CD1c-positive myeloid dendritic cell (primary cell): Measurements from ENCODE around the gene BTBD1.
"Not testable (repeated sequence)": the region's sequence is repeated elsewhere in the genome, so short reads cannot be mapped to it uniquely, and the experiment has no call there.

Experiments
- DNase-seq: peaks from one replicate; pipeline ENCODE4 v3.0.0-alpha.2; 2016; ENCODE audit errors: extremely low spot score

The BTBD1 gene

GRCh38 chr15:83057696-83058376, 9.2 kb downstream of the BTBD1 start:
- DNase-seq, result no peak

GRCh38 chr15:83057002-83057401, 10.1 kb downstream of the BTBD1 start:
- no peak for DNase-seq

GRCh38 chr15:83053151-83053550, 13.9 kb downstream of the BTBD1 start:
- DNase-seq, result peak; percentile 51

- no peak for DNase-seq
Observed at GRCh38 chr15:83046558-83047127, 20.4 kb downstream of the BTBD1 start.

GRCh38 chr15:83044156-83044555, 22.9 kb downstream of the BTBD1 start:
- no peak for DNase-seq

- DNase-seq, result no peak
Observed at GRCh38 chr15:83039206-83039605, 27.8 kb downstream of the BTBD1 start.

- DNase-seq, result no peak
Observed at GRCh38 chr15:83036253-83036652, 30.8 kb downstream of the BTBD1 start.

- not testable (repeated sequence) for DNase-seq
Observed at GRCh38 chr15:83031234-83031633, 35.8 kb downstream of the BTBD1 start.

GRCh38 chr15:83030021-83030420, 37.0 kb downstream of the BTBD1 start:
- DNase-seq, result no peak

- DNase-seq, result no peak
Observed at GRCh38 chr15:83018436-83018835, 48.6 kb downstream of the BTBD1 start.

- peak; percentile 66 for DNase-seq
Observed at GRCh38 chr15:83016906-83017305, 50.1 kb downstream of the BTBD1 start.

GRCh38 chr15:83015361-83015760, 51.7 kb downstream of the BTBD1 start:
- no peak for DNase-seq

GRCh38 chr15:83014205-83014653, 52.8 kb downstream of the BTBD1 start:
- DNase-seq, result no peak

GRCh38 chr15:83012636-83013035, 54.4 kb downstream of the BTBD1 start:
- no peak for DNase-seq

GRCh38 chr15:83012076-83012426, 55.0 kb downstream of the BTBD1 start:
- no peak for DNase-seq

- DNase-seq, result peak; percentile 94
Observed at GRCh38 chr15:83011271-83012075, 55.6 kb downstream of the BTBD1 start, which contains the start of gene C15orf40. Gene C15orf40 (minus strand): TSS chr15:83011639. CDS start chr15:83011607, 32 bp downstream.

- peak; percentile 81 for DNase-seq
Observed at GRCh38 chr15:83010709-83011270, 56.3 kb downstream of the BTBD1 start.

GRCh38 chr15:83000672-83001031, 66.4 kb downstream of the BTBD1 start:
- not testable (repeated sequence) for DNase-seq

GRCh38 chr15:82999905-83000671, 67.0 kb downstream of the BTBD1 start:
- DNase-seq, result peak; percentile 75

GRCh38 chr15:82999426-82999825, 67.6 kb downstream of the BTBD1 start:
- DNase-seq, result no peak

- no peak for DNase-seq
Observed at GRCh38 chr15:82995938-82996337, 71.1 kb downstream of the BTBD1 start.

- no peak for DNase-seq
Observed at GRCh38 chr15:82995076-82995475, 72.0 kb downstream of the BTBD1 start.
